ENCODE measurements around the gene TTC29.
"Not testable (repeated sequence)": the region's sequence is repeated elsewhere in the genome, so short reads cannot be mapped to it uniquely, and the experiment has no call there.

TTC29 gene

GRCh38 chr4:146852360-146852759 lies 93.3 kb downstream of the TTC29 start:
- DNase-seq = no peak

- no peak for DNase-seq
These were observed 98.3 kb downstream of the TTC29 start for GRCh38 chr4:146847345-146847744.

GRCh38 chr4:146846882-146847281 lies 98.8 kb downstream of the TTC29 start:
- no peak for DNase-seq

GRCh38 chr4:146844761-146845160 lies 100.9 kb downstream of the TTC29 start:
- no peak for DNase-seq

GRCh38 chr4:146842876-146843275 lies 102.8 kb downstream of the TTC29 start:
- DNase-seq = no peak

GRCh38 chr4:146840731-146841130 lies 104.9 kb downstream of the TTC29 start:
- no peak for DNase-seq

- no peak for DNase-seq
These were observed 110.6 kb downstream of the TTC29 start for GRCh38 chr4:146835096-146835495.

- no peak for DNase-seq
These were observed 111.2 kb downstream of the TTC29 start for GRCh38 chr4:146834263-146835034.

GRCh38 chr4:146833530-146833929 lies 112.1 kb downstream of the TTC29 start:
- no peak for DNase-seq

GRCh38 chr4:146822980-146823379 lies 122.7 kb downstream of the TTC29 start:
- not testable (repeated sequence) for DNase-seq

- DNase-seq = no peak
These were observed 130.9 kb downstream of the TTC29 start for GRCh38 chr4:146814750-146815149.

GRCh38 chr4:146795711-146796110 lies 150.0 kb downstream of the TTC29 start:
- no peak for DNase-seq

- DNase-seq = no peak
These were observed 151.9 kb downstream of the TTC29 start for GRCh38 chr4:146793727-146794126.

- DNase-seq = no peak
These were observed 154.2 kb downstream of the TTC29 start for GRCh38 chr4:146791439-146791838.

- no peak for DNase-seq
These were observed 155.1 kb downstream of the TTC29 start for GRCh38 chr4:146790515-146790914.

GRCh38 chr4:146787731-146788130 lies 157.9 kb downstream of the TTC29 start:
- no peak for DNase-seq

- DNase-seq = no peak
These were observed 169.0 kb downstream of the TTC29 start for GRCh38 chr4:146776691-146777090.

- no peak for DNase-seq
These were observed 182.1 kb downstream of the TTC29 start for GRCh38 chr4:146763560-146763959.

- no peak for DNase-seq
These were observed 183.6 kb downstream of the TTC29 start for GRCh38 chr4:146762016-146762415.

- DNase-seq = no peak
These were observed 203.2 kb downstream of the TTC29 start for GRCh38 chr4:146742416-146742815.

- no peak for DNase-seq
These were observed 206.5 kb downstream of the TTC29 start for GRCh38 chr4:146739182-146739581.

GRCh38 chr4:146723519-146723918 lies 222.1 kb downstream of the TTC29 start:
- DNase-seq = not testable (repeated sequence)

- DNase-seq = no peak
These were observed 235.7 kb downstream of the TTC29 start for GRCh38 chr4:146709956-146710355.

- DNase-seq = no peak
These were observed 245.8 kb downstream of the TTC29 start for GRCh38 chr4:146699910-146700309.
